A549 (cell line): Measurements from ENCODE around the gene RUVBL1.

Experiments used
- CTCF ChIP-seq: fragments of >200 bp; sonication (Bioruptor Twin); formaldehyde crosslinking; IDR thresholded peaks from 3 replicates; pipeline ENCODE4 v1.5.1; 2016
- POLR2A ChIP-seq: IDR thresholded peaks from 2 replicates; pipeline ENCODE4 v1.6.1; 2012; ENCODE audit warnings: mild to moderate bottlenecking, low read length

- TF ChIP-seq CTCF, result no peak
- TF ChIP-seq POLR2A, result no peak
Measured at GRCh38 chr3:128067489-128067888, 56.1 kb downstream of the RUVBL1 start.
